Activated naive CD8-positive, alpha-beta T cell treated with anti-CD3 and anti-CD28 coated beads for 36 hours (primary cell): ENCODE results near the gene PAX3. TPM values are rescaled to one million over a fixed set of nuclear protein-coding genes. Genes with fewer than 3 reads are reported as not detected.
A peak's percentile ranks its signal among the peaks of the same experiment; 100 is the strongest.

Source experiments
- DNase-seq: peaks from one replicate; pipeline ENCODE4 v3.0.0; 2021
- H3K27ac Mint-ChIP-seq: one replicate; pipeline ENCODE4 v1.8.0; 2022; ENCODE audit warnings: mild to moderate bottlenecking, moderate library complexity, mixed read lengths
- H3K27me3 Mint-ChIP-seq: one replicate; pipeline ENCODE4 v1.8.0; 2022; ENCODE audit warnings: mild to moderate bottlenecking, mixed read lengths
- H3K36me3 Mint-ChIP-seq: one replicate; pipeline ENCODE4 v1.8.0; 2021; ENCODE audit warnings: mild to moderate bottlenecking, mixed read lengths
- H3K4me1 Mint-ChIP-seq: one replicate; pipeline ENCODE4 v1.8.0; 2021; ENCODE audit warnings: mixed read lengths
- H3K4me3 Mint-ChIP-seq: one replicate; pipeline ENCODE4 v1.8.0; 2022; ENCODE audit warnings: mild to moderate bottlenecking, moderate library complexity, mixed read lengths
- H3K9me3 Mint-ChIP-seq: one replicate; pipeline ENCODE4 v1.8.0; 2022; ENCODE audit warnings: mixed read lengths
- total RNA-seq, 2 experiments: library from RNA; stranded (reverse); gene quantifications; one replicate each; pipeline ENCODE4 v1.2.3, GENCODE V29; 2021

PAX3 gene
- total RNA-seq, 2 experiments from 2014 or later: not detected

DNA sequence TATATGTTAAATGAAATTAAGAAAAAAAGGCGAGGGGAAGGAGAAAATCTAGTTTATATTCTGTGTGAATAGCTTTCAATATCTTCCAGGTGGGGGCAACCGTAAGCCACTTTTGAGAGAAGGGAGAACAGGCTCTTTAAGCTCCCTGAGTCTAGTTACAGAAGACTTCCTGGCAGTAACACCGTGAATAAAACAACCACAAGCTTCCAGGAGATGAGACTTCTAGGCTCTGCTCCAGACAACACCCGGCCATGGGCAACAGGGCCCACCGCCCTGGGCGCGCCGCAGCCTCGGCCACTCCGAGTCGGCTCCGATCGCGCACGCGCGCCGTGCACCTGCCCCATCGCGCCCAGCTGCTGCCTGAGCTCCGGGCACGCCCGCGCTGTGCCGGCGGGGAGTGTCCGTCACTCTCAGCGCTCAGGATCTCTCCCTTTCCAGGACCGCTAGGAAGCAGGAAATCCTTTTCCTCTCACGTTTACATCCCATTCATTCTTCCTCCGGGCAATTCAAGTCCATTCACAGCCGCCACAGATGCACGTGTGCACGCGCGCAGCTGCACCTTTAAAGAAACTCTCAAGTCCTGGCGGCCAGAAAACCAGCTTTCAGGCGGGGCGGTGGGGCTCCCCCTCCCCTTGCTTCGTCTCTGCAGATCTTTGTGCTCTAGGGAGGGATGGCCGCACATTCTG, 19.4 kb upstream of the PAX3 start:
- Mint-ChIP-seq H3K9me3 (no peaks in the 10 kb centered on the region), H3K27ac (peak overlapping the region; percentile 31), H3K27me3 (peaks cover 77% of the 10 kb centered on the region), H3K4me3 (peak overlapping the region; percentile 69), H3K4me1 (peaks cover 9% of the 10 kb centered on the region), H3K36me3 (no peaks in the 10 kb centered on the region)
- DNase-seq: peak; percentile 55

DNA sequence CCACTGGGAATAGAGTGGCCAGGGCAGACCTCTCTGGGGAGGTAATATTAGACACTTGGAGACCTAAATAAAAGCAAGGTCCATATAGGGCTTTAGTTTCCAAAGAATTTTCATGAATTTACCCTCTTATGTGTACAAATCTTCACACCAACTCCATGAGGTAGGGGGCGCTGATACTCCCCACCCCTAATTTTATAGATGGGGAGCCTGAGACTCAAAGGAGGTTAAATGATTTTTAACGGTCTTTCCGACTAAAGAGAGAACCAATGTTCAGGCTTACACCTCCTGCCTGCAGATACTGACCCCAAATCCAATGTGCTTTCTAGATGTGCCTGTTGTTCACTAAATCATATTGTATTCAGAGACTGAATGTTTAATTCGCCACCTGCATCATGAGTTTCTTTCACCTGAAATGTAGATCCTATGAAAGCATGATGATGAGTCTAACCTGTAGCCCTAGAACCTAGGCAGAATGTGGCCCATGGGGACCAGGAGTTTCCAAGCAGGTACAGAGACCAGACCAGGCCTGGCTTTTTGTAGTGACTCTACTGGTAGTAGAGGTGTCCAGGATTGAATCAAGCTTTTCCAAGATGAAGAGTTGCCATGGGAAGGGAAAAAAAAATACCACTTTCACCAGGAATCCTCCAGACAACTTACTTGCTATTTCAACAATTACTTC, 16.8 kb upstream of the PAX3 start:
- no peaks in the 10 kb centered on the region for H3K36me3 Mint-ChIP-seq
- no peak for DNase-seq
- H3K27me3 Mint-ChIP-seq: peaks cover 80% of the 10 kb centered on the region
- no peak overlapping the region for H3K4me3 Mint-ChIP-seq
- H3K9me3 Mint-ChIP-seq: peaks cover 2% of the 10 kb centered on the region
- no peak overlapping the region for H3K27ac Mint-ChIP-seq
- H3K4me1 Mint-ChIP-seq: peaks cover 17% of the 10 kb centered on the region

DNA sequence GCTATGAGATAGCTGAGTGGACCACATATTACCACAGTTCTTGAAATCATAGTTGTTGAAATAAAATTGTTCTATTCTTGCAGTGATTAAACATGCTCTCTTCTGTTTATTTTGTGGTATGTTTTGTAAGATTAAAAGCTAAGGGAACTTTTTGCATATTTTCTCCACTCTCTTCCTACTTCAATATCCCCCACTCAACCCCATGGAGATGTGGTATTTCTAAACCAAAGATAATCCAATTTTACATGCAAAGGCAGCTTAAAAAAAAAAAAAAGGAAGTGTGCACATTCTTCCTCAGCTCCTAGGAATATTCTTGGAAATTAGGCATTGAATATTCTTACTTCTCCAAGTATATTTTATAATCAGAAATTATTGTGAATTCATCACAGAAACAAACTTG, 15.0 kb upstream of the PAX3 start:
- DNase-seq: no peak
- H3K4me3 Mint-ChIP-seq: no peak overlapping the region
- H3K27ac Mint-ChIP-seq: no peak overlapping the region
- peaks cover 93% of the 10 kb centered on the region for H3K27me3 Mint-ChIP-seq
- peaks cover 6% of the 10 kb centered on the region for H3K9me3 Mint-ChIP-seq
- H3K4me1 Mint-ChIP-seq: peaks cover 14% of the 10 kb centered on the region
- H3K36me3 Mint-ChIP-seq: peaks cover 2% of the 10 kb centered on the region

DNA sequence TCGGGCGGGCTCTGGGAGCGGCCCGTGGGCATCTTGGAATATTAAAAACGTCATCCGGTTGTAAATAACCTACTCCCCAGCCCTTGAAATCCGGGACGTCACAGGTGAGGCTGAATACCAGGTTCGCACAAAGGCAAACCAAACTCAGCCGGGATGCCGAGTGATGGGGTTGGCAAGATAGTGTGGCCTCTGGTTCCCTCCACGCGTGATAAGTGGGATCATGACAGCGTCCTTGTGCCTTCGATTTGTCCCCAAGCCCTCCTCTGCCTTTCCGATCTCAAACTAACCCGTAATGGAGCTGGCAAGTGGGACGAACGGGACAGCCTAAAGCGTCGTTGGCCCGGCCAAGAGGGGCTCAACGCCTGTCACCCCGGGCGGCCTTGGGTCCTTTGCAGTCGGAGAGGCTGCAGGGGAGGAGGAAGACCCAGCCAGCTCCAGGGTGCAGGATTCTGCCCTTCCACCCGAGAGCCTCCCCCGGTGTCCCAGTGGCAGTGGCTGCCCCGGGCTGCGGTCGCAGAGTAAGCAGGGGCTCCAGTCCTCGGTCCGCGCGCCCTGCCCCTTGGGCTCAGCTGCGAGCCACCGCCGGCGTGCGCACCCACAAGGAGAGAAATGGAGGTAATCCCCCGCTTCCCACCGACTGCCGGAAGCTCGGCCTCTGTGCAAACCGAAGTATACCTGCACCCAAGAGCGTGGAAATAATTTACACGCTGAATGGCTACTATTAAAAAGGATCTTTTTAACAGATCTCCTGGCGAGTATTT, 13.4 kb upstream of the PAX3 start:
- Mint-ChIP-seq H3K4me1 (peaks cover 10% of the 10 kb centered on the region), H3K9me3 (peaks cover 10% of the 10 kb centered on the region), H3K27ac (no peak overlapping the region), H3K4me3 (no peak overlapping the region), H3K27me3 (peaks cover 98% of the 10 kb centered on the region), H3K36me3 (peaks cover 2% of the 10 kb centered on the region)
- DNase-seq: no peak

DNA sequence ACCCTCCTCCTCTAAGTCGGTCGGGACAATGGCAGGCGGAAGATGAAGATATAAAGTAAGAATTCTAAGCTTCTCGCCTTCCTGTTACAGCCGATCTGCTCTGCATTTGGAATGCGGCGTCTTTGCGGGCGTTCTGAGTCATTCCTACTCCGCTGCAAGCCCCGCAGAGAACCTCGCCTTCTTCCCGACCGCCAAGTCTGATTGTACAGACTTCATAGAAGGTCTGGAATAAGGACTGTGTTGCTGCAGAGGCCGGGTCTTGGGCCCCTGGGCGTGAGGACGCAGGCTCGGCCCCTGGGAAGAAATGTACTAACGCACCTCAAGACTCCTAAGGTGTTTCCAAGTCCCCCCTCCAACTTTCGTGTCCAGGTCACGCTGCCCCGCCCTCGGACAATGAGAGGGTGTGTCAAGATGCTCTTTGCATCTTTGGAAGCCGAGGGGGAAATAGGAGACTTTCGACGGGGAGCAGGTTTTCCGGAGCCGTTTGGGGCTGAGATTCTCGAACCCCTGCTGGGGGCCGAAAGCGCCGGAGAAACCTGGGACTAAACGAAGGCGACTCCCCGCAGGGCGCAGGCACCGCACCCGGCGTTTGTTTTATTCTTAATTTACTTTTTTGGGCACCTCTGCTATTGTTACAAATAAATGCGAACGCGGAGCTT, 12.7 kb upstream of the PAX3 start:
- no peak for DNase-seq
- H3K27me3 Mint-ChIP-seq: peaks cover 98% of the 10 kb centered on the region
- peaks cover 10% of the 10 kb centered on the region for H3K9me3 Mint-ChIP-seq
- peaks cover 11% of the 10 kb centered on the region for H3K4me1 Mint-ChIP-seq
- H3K36me3 Mint-ChIP-seq: peaks cover 2% of the 10 kb centered on the region
- no peak overlapping the region for H3K27ac Mint-ChIP-seq
- H3K4me3 Mint-ChIP-seq: no peak overlapping the region

DNA sequence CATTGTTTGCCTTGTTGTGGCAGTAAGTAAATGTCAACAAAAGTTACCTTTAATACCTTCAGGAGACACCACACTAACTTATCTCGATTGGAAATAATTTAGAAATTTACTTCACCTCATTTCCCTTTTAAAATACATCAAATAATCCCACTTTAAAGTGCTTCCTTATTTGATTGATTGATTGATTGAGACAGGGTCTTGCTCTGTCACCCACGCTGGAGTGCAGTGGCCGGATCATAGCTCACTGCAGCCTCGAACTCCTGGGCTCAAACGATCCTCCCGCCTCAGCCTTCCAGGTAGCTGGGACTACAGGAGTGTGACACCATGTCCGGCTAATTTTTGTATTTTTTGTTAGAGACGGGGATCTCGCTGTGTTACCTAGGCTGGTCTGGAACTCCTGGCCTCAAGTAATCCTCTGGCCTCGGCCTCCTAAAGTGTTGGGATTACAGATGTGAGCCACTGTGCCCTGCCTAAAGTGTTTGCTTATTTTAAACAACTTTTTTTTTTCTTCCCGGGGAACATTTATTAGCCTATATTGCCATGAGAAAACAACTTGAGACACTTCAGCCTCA, 12.0 kb upstream of the PAX3 start:
- Mint-ChIP-seq H3K27me3 (peaks cover 100% of the 10 kb centered on the region), H3K4me3 (no peak overlapping the region), H3K4me1 (peaks cover 15% of the 10 kb centered on the region), H3K27ac (no peak overlapping the region), H3K9me3 (peaks cover 10% of the 10 kb centered on the region), H3K36me3 (peaks cover 2% of the 10 kb centered on the region)
- no peak for DNase-seq

DNA sequence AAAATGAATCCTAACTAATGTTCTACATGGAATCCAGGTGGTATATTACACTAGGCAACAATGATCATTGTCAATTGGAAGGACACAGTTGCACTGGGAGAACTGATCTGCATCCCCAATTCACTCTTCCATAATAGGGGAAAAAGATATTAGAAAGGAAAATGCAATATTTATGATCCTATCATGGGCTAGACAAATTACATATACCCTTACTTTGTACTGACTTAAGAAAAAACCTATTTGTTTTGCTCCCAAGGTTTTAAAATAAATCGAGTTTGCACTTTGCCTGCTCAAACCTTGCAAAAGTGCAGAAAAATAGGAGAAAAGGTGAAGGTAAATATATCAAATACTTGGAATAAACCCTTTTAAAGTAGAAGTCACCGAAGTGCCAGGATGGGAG, 11.0 kb upstream of the PAX3 start:
- Mint-ChIP-seq H3K36me3 (peaks cover 4% of the 10 kb centered on the region), H3K27me3 (peaks cover 100% of the 10 kb centered on the region), H3K4me1 (peaks cover 24% of the 10 kb centered on the region), H3K9me3 (peaks cover 10% of the 10 kb centered on the region), H3K4me3 (no peak overlapping the region), H3K27ac (no peak overlapping the region)
- no peak for DNase-seq

DNA sequence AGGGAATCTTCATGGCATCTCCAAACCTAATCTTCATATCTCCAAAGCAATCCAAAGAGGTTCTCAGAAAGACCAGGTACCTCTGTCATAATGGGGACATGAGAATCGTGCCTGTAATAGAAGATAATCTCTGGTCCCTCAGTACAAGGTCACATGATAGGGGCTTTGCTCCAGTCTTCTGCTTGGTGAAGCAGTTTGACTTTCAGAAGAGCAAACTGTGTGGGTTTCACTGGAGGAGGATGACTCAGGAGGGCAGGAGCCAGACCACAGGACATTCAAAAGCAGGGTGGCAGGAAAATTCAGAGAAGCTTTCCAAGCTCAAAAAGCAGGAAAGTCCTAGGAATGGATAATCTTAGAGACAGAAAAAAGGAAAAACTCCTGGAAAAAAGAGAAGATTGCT, 10.6 kb upstream of the PAX3 start:
- Mint-ChIP-seq H3K4me3 (no peak overlapping the region), H3K27me3 (peaks cover 100% of the 10 kb centered on the region), H3K36me3 (peaks cover 4% of the 10 kb centered on the region), H3K4me1 (peaks cover 26% of the 10 kb centered on the region), H3K27ac (no peak overlapping the region), H3K9me3 (peaks cover 10% of the 10 kb centered on the region)
- DNase-seq: no peak

DNA sequence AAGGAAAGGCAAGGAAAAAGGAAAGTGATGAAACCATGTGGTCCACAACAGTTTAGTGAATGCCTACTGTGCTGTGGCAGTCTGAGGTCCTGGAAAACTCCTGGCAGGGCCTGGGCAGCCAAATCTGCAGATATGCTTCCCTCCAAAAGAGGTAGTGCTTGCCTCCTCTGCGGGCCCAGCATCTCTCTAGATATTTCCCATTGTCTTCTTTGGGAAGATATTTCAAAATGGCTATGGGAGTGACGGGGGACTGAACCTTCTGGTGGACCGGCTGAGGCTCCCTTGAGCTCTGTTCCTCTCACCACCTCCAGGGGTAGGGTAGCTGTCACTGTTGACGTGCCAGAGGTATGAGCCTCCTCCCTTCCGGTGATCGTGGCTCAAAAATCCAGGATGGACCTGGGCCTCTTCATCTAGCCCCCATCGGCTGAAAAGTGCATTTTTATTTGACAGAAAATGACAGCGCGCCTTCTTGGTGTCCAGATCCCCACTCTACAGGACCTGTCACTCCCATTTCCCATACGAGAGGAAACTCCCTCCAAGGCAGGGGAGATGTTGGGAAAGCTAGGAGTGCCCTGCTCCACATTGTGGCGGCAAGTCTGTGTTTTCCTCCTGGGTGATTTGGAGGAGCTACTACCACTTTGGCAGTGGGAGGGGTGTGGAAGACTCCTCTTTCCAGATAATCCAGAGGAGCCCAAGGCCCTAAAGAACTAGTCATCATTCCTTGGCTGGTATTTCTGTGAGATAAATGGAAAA, 9.4 kb upstream of the PAX3 start:
- Mint-ChIP-seq H3K4me3 (no peak overlapping the region), H3K9me3 (peaks cover 10% of the 10 kb centered on the region), H3K27ac (no peak overlapping the region), H3K27me3 (peaks cover 100% of the 10 kb centered on the region), H3K4me1 (peaks cover 27% of the 10 kb centered on the region), H3K36me3 (peaks cover 4% of the 10 kb centered on the region)
- DNase-seq: no peak

DNA sequence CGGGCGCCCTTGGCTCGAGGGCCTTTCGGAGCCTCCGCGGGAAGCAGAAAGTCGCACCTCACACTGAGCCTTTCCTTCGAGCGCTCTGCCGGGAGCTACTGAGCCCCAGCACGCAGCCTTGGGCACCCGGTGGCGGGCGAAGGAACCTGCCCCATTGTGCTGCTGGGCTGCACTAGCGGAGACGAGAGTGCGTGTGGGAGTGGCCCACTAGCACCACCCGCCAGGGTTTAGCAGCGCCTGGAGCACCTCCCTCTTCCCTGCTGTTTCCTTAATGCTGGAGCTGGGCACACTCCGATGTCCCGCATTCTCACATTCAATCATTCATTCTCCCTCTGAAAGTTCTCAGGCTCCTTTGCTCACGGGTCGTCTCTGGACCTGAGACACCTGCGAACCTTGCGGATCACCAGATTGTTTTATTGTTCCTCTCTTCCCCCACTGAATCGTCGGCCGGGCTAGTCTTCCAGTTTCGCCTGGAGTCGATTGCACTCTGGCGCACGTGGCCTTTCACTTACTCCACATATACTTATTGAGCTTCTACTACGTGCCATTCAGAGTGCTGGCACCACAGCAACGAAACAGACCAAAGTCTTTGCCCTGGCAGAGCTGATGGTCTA, 8.5 kb upstream of the PAX3 start:
- H3K4me3 Mint-ChIP-seq: no peak overlapping the region
- H3K27me3 Mint-ChIP-seq: peaks cover 100% of the 10 kb centered on the region
- peaks cover 9% of the 10 kb centered on the region for H3K36me3 Mint-ChIP-seq
- DNase-seq: no peak
- peaks cover 24% of the 10 kb centered on the region for H3K4me1 Mint-ChIP-seq
- H3K27ac Mint-ChIP-seq: no peak overlapping the region
- H3K9me3 Mint-ChIP-seq: peaks cover 14% of the 10 kb centered on the region

DNA sequence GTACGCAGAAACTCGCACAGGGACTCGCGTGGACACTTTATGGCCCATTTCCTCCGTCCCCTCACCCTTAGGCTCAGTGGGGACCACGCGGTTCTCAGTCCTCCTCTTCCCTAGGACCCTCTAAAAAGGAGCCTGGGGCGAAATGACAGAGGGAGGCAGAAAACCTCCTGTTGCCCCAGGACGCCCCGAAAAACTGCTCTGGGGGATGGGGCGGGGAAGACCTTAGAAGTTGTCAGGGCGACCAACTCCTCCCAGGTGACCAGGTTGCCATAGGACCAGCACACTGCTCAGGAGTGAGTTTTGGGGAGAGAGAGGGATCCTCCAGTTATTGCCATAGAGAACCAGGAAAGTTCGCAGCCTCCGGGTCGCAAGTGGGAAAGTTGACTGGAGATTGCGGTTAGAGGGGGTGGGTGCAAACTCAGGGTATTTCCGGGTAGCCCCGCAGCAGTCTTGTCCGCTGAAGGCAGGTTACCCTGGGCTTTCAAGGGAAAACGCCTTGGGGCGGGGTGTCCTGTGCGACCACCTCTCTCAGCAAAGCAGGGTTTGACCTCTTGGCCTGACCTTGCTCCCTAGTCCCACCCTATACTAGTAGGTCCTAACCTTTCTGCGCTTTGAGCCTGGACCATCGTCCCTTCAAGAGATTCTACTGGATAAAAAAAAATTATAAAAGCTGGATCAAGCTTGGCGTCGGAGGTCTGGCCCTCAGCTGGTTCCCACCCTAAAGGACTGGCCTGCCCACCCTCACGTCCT, 7.8 kb upstream of the PAX3 start:
- no peak for DNase-seq
- peaks cover 24% of the 10 kb centered on the region for H3K4me1 Mint-ChIP-seq
- peak overlapping the region; percentile 72 for H3K4me3 Mint-ChIP-seq
- H3K9me3 Mint-ChIP-seq: peaks cover 15% of the 10 kb centered on the region
- peaks cover 100% of the 10 kb centered on the region for H3K27me3 Mint-ChIP-seq
- H3K36me3 Mint-ChIP-seq: peaks cover 9% of the 10 kb centered on the region
- no peak overlapping the region for H3K27ac Mint-ChIP-seq

DNA sequence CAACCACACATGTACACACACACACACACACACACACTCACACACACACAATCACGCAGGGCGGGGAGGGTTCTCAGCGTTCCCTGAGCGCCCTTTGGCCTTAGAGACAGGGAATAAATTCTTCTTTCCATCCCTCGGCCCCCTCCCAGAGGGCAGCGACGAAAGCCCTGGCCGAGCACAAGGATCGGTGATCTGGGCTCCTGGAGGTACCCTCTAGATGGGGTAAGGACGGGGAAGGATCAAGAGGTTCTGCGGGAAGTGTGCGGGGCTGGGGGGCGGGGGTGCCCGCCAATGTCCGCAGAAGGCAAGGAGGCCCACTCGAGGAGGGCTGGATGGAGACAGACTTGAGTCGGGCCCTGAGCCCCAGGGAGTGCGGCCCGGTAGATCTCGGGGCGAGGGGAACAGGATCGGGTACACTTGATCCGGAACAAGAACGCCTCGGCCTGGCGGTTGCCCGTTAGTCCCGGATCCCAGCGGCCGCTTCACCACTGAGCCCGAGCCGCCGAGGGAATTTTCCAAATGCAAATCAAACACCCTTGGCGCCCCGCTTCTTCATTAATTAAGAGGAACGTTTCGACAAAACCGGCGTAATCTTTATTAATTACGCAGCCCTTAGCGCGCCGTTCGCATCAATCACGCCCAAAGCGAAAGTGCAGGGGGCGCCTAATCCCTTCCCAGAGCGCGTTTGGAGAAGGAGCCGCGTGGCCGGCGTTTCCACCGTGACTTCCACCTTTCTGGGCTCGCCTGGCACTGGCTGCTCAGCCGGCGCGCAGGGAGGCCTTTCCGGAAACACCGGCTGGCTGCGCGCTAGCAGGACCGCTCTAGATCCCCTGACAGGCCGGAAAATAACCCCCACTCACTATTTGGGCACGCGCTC, 7.0 kb upstream of the PAX3 start:
- Mint-ChIP-seq H3K4me3 (peak overlapping the region; percentile 72), H3K27ac (no peak overlapping the region), H3K27me3 (peaks cover 100% of the 10 kb centered on the region), H3K9me3 (peaks cover 15% of the 10 kb centered on the region), H3K36me3 (peaks cover 9% of the 10 kb centered on the region), H3K4me1 (peaks cover 19% of the 10 kb centered on the region)
- DNase-seq: no peak
